ENCODE data around the gene TMEM131L. TPM values are rescaled to one million over a fixed set of nuclear protein-coding genes. Genes with fewer than 3 reads are reported as not detected.

TMEM131L gene
- total and polyA plus RNA-seq, 4 donors = 4.9 to 41.3 (median 12.9) TPM

DNA sequence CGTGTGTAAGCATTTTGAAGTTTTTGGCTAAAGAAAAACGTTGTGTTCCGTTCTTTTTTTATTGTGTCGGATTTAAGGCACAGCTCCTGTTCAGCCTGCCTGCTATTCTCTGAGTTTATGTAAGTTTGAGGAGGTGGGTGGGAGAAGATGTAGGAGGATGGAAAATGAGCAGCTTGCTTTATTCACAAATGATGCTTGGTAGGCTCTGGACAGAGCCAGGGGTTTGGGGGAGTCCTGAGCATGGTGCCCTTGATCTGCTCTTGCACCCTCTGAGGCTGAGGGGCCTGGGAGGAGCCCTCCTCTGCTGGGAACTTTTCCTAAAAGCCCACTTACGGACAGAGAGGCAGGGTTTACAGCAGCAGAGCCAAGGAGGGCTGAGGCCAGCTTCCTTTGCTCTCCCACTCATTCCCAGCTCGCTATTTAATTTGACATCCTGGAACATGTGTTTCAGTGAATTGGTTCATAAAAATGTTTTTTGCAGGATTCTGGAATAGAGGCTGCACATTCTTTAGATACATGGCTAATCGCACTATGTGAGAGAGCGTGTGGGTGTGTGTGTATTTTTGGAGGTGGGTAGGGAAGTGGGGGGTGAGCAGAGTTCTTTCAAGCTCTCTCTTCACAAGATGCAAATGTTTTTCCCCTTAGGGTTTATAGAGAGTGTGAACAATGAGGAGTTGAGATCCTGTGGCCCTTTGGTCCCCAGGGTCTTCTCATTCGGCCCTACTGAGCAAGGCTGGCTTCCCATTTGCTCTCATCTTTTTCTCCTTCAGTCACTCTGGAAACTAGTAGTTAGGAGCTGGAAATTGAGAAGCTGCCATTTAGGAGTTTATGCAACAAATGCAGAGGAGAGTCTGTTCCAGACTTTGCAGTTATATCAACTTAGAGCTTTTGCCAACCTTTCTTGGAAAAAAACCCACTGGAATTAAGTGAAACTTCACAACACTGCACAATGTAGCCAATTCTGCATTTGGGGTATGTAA lies 32.1 kb downstream of the TMEM131L start:
- Histone ChIP-seq H3K4me1 (ENCODE audit: control insufficient read depth in 4 of 4, insufficient read depth in 4 of 4, low read length in 3 of 4) (peaks cover 5 to 12% (median 6%) of the 10 kb centered on the region in 4 donors), H3K9ac (ENCODE audit: low read depth in 1 of 2, low read length in 2 of 2) (no peak overlapping the region), H3K36me3 (ENCODE audit: control insufficient read depth in 4 of 4, insufficient read depth in 3 of 4, low read depth in 1 of 4, low read length in 3 of 4) (no peaks in the 10 kb centered on the region), H3K4me3 (ENCODE audit: low read depth in 1 of 3, low read length in 3 of 3) (no peak overlapping the region), H3K9me3 (ENCODE audit: control insufficient read depth in 4 of 4, low read length in 3 of 4) (no peaks in the 10 kb centered on the region), H3K27ac (ENCODE audit: low read depth in 1 of 2, low read length in 2 of 2) (peak overlapping the region in 1 of 2 donors; percentile 5), H3K27me3 (ENCODE audit: control insufficient read depth in 4 of 4, insufficient read depth in 4 of 4, low read length in 3 of 4) (no peaks in the 10 kb centered on the region)
- TF ChIP-seq, protein P1, sequence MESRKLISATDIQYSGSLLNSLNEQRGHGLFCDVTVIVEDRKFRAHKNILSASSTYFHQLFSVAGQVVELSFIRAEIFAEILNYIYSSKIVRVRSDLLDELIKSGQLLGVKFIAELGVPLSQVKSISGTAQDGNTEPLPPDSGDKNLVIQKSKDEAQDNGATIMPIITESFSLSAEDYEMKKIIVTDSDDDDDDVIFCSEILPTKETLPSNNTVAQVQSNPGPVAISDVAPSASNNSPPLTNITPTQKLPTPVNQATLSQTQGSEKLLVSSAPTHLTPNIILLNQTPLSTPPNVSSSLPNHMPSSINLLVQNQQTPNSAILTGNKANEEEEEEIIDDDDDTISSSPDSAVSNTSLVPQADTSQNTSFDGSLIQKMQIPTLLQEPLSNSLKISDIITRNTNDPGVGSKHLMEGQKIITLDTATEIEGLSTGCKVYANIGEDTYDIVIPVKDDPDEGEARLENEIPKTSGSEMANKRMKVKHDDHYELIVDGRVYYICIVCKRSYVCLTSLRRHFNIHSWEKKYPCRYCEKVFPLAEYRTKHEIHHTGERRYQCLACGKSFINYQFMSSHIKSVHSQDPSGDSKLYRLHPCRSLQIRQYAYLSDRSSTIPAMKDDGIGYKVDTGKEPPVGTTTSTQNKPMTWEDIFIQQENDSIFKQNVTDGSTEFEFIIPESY (IDR thresholded peaks at IDR 0.05) = no peak
- TF ChIP-seq CTCF (IDR thresholded peaks at IDR 0.05; ENCODE audit: low read depth, low read length, missing input control) (no peak), HNF4G (IDR thresholded peaks at IDR 0.05) (no peak), GABPA (IDR thresholded peaks at IDR 0.05 in 1 of 2, conservative IDR thresholded peaks at IDR 0.05 in 1 of 2) (no peak), JUND (IDR thresholded peaks at IDR 0.05) (no peak), SP1 (IDR thresholded peaks at IDR 0.05) (no peak), RXRA (IDR thresholded peaks at IDR 0.05) (no peak), MAX (IDR thresholded peaks at IDR 0.05) (no peak), RAD21 (IDR thresholded peaks at IDR 0.05) (no peak), TAF1 (conservative IDR thresholded peaks at IDR 0.05) (no peak), EGR1 (IDR thresholded peaks at IDR 0.05; ENCODE audit: low read depth in 2 of 2) (no peak), NR2F2 (IDR thresholded peaks at IDR 0.05) (no peak), FOXA1 (IDR thresholded peaks at IDR 0.05) (no peak)
- DNase-seq (ENCODE audit: low spot score) = no peak
- 68% methylated on average over 9 of the region's 9 CpGs for WGBS

DNA sequence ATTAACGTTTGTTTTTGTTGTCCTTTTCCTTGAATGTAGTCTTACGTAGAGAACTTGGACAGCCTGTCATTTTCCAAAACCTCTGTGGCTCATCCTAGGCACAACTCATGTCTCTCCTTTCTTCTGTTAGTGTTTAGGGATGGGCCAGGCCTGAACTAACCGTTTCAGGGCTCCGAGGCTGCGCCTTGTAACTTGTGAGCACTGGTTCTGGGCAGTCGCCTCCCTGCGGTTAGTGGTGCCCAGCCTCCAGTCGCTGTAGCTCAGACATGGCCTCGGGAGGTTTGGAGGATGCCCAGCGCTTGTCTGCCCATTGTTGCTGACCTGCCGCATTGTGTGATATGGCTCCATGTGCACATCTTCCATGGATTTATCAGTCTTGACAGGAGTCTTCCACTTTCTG lies 32.8 kb downstream of the TMEM131L start:
- H3K4me1 ChIP-seq (ENCODE audit: control insufficient read depth in 4 of 4, insufficient read depth in 4 of 4, low read length in 3 of 4) = peaks cover 5 to 12% (median 6%) of the 10 kb centered on the region in 4 donors
- TF ChIP-seq, protein P1 (IDR thresholded peaks at IDR 0.05) = no peak
- TF ChIP-seq HNF4A (conservative IDR thresholded peaks at IDR 0.05) (no peak), EGR1 (IDR thresholded peaks at IDR 0.05; ENCODE audit: low read depth in 2 of 2) (no peak), SP1 (IDR thresholded peaks at IDR 0.05) (no peak), CTCF (IDR thresholded peaks at IDR 0.05; ENCODE audit: low read depth, low read length, missing input control) (no peak), YY1 (IDR thresholded peaks at IDR 0.05) (no peak), TAF1 (conservative IDR thresholded peaks at IDR 0.05) (no peak), HNF4G (IDR thresholded peaks at IDR 0.05) (no peak), MAX (IDR thresholded peaks at IDR 0.05) (no peak), JUND (IDR thresholded peaks at IDR 0.05) (no peak), REST (IDR thresholded peaks at IDR 0.05) (no peak), FOXA1 (IDR thresholded peaks at IDR 0.05) (no peak), NR2F2 (IDR thresholded peaks at IDR 0.05) (no peak), FOXA2 (IDR thresholded peaks at IDR 0.05) (no peak)

More for the DNA sequence above, 32.8 kb downstream of the TMEM131L start:
- no peak for DNase-seq (ENCODE audit: low spot score)
- H3K36me3 ChIP-seq (ENCODE audit: control insufficient read depth in 4 of 4, insufficient read depth in 3 of 4, low read depth in 1 of 4, low read length in 3 of 4) = no peaks in the 10 kb centered on the region
- no peak overlapping the region for H3K4me3 ChIP-seq (ENCODE audit: low read depth in 1 of 3, low read length in 3 of 3)
- H3K27ac ChIP-seq (ENCODE audit: low read depth in 1 of 2, low read length in 2 of 2) = peak overlapping the region in 1 of 2 donors; percentile 5
- H3K27me3 ChIP-seq (ENCODE audit: control insufficient read depth in 4 of 4, insufficient read depth in 4 of 4, low read length in 3 of 4) = no peaks in the 10 kb centered on the region
- no peak overlapping the region for H3K9ac ChIP-seq (ENCODE audit: low read depth in 1 of 2, low read length in 2 of 2)
- WGBS = 88% methylated on average over 11 of the region's 11 CpGs
- no peaks in the 10 kb centered on the region for H3K9me3 ChIP-seq (ENCODE audit: control insufficient read depth in 4 of 4, low read length in 3 of 4)
